ENCODE results near the gene GALE. TPM values are rescaled to one million over a fixed set of nuclear protein-coding genes. Genes with fewer than 3 reads are reported as not detected.
A peak's percentile ranks its signal among the peaks of the same experiment; 100 is the strongest.

GALE gene
- polyA plus RNA-seq, 1 experiment = 19.2 TPM

DNA sequence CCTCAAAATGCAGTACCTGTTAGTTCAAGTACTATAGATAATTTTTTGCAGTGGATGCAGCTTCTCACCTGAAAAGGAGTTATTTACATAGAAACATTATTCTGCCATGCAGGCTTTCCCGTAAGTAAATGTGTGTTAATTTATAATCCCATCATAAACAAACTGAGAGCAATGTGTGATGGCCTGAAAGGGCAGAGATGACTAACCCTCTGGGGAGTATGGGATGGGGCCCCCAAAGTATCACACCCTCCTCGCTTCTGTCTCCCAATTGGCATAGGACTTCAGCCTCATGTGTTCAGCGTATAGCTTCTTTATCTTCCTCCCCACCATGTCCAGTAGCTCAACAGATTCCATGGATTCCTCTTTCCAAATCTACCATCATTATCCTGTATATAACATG is 17.1 kb upstream of the GALE start:
- TF ChIP-seq, protein P1, sequence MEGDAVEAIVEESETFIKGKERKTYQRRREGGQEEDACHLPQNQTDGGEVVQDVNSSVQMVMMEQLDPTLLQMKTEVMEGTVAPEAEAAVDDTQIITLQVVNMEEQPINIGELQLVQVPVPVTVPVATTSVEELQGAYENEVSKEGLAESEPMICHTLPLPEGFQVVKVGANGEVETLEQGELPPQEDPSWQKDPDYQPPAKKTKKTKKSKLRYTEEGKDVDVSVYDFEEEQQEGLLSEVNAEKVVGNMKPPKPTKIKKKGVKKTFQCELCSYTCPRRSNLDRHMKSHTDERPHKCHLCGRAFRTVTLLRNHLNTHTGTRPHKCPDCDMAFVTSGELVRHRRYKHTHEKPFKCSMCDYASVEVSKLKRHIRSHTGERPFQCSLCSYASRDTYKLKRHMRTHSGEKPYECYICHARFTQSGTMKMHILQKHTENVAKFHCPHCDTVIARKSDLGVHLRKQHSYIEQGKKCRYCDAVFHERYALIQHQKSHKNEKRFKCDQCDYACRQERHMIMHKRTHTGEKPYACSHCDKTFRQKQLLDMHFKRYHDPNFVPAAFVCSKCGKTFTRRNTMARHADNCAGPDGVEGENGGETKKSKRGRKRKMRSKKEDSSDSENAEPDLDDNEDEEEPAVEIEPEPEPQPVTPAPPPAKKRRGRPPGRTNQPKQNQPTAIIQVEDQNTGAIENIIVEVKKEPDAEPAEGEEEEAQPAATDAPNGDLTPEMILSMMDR (IDR thresholded peaks at IDR 0.05; ENCODE audit: low read depth, low read length) = no peak
- H3K27me3 ChIP-seq (ENCODE audit: control insufficient read depth, insufficient read depth, low read length) = no peaks in the 10 kb centered on the region
- H3K4me3 ChIP-seq (ENCODE audit: low read depth, low read length) = no peak overlapping the region
- H3K27ac ChIP-seq (ENCODE audit: low read depth, low read length) = no peak overlapping the region
- ChIA-PET CTCF (interaction anchor here (1.0 to 1.5 kb wide), 2 partner anchors 8 to 99 kb away, joined by 3 to 6 read pairs; no protein-coding TSS in a partner anchor), POLR2A (no interaction called here)
- no peak for DNase-seq (ENCODE audit: low read depth, low spot score)
- no peaks in the 10 kb centered on the region for H3K9me3 ChIP-seq (ENCODE audit: control insufficient read depth, insufficient read depth, low read length)

DNA sequence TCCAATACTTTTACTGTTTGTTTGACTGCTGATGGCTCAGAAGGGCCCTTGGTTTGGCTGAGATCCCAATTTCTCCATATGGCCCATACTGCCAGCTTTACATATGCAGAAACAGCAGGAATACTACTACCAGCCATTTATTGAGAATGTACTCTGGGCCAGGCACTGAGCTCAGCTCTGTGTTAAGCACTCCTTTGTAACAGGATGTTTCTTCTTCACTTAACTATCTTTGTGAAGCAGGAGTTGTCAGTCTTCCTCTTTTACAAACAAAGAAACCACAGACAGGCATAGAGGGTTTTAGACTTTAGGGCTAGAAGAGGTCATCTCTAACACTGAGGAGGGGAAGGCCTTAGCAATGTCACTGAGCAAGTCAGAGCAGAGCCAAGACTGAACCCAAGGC is 16.4 kb upstream of the GALE start:
- Histone ChIP-seq H3K9me3 (ENCODE audit: control insufficient read depth, insufficient read depth, low read length) (no peaks in the 10 kb centered on the region), H3K4me3 (ENCODE audit: low read depth, low read length) (no peak overlapping the region), H3K27ac (ENCODE audit: low read depth, low read length) (no peak overlapping the region), H3K27me3 (ENCODE audit: control insufficient read depth, insufficient read depth, low read length) (no peaks in the 10 kb centered on the region)
- TF ChIP-seq, protein P1 (IDR thresholded peaks at IDR 0.05; ENCODE audit: low read depth, low read length) = no peak
- ChIA-PET POLR2A (no interaction called here), CTCF (no interaction called here)
- no peak for DNase-seq (ENCODE audit: low read depth, low spot score)

DNA sequence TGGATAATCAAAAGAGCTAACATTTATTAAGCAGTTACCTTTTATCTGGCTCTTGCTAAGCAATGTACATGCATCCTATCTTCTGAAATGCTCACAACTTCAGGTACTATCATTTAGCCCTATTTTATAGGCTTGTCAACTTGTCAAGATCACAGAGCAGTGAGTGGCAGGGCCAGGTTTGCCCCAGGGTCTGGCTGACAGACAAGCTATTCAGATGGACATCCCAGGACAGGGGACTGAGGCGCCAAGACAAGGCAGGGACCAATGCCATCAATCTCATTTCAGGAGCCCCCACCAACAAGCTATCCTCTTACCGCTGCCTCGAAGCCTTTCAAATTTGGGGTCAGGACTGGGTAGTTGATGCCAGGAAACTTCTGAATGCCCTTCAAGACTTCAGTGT is 15.8 kb upstream of the GALE start:
- Histone ChIP-seq H3K9me3 (ENCODE audit: control insufficient read depth, insufficient read depth, low read length) (no peaks in the 10 kb centered on the region), H3K27ac (ENCODE audit: low read depth, low read length) (no peak overlapping the region), H3K27me3 (ENCODE audit: control insufficient read depth, insufficient read depth, low read length) (no peaks in the 10 kb centered on the region), H3K4me3 (ENCODE audit: low read depth, low read length) (no peak overlapping the region)
- DNase-seq (ENCODE audit: low read depth, low spot score) = no peak
- ChIA-PET CTCF (no interaction called here), POLR2A (no interaction called here)
- TF ChIP-seq, protein P1 (IDR thresholded peaks at IDR 0.05; ENCODE audit: low read depth, low read length) = no peak

DNA sequence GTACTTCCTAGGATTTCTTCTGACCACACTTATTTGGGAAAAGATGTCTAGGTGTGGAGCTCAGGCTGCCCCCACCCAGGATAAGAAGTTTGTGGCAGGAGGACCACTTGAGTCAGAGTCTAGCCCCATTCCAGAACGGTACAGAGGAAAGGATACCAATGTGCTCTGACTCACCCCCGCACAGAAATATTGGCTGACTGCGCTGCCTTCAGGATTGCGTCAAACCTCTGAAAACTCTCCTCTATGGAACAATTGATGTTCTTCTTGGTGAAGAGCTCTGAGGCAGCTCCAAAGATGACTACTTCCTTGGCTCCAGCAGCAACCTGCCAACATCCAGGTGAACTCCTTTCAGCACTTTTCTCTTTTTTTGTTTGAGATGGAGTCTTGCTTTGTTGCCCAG is 13.5 kb upstream of the GALE start:
- POLR2A ChIA-PET = interaction anchor here (1.4 kb wide), 1 partner anchor 11 kb away, joined by 3 read pairs; the partner anchor contains the start of gene HMGCL
- DNase-seq (ENCODE audit: low read depth, low spot score) = no peak
- Histone ChIP-seq H3K4me3 (ENCODE audit: low read depth, low read length) (no peak overlapping the region), H3K27ac (ENCODE audit: low read depth, low read length) (no peak overlapping the region), H3K27me3 (ENCODE audit: control insufficient read depth, insufficient read depth, low read length) (no peaks in the 10 kb centered on the region), H3K9me3 (ENCODE audit: control insufficient read depth, insufficient read depth, low read length) (no peaks in the 10 kb centered on the region)
- TF ChIP-seq, protein P1 (IDR thresholded peaks at IDR 0.05; ENCODE audit: low read depth, low read length) = no peak
- CTCF ChIA-PET = interaction anchor here (0.5 kb wide), 1 partner anchor 8 kb away, joined by 5 read pairs; no protein-coding TSS in a partner anchor

DNA sequence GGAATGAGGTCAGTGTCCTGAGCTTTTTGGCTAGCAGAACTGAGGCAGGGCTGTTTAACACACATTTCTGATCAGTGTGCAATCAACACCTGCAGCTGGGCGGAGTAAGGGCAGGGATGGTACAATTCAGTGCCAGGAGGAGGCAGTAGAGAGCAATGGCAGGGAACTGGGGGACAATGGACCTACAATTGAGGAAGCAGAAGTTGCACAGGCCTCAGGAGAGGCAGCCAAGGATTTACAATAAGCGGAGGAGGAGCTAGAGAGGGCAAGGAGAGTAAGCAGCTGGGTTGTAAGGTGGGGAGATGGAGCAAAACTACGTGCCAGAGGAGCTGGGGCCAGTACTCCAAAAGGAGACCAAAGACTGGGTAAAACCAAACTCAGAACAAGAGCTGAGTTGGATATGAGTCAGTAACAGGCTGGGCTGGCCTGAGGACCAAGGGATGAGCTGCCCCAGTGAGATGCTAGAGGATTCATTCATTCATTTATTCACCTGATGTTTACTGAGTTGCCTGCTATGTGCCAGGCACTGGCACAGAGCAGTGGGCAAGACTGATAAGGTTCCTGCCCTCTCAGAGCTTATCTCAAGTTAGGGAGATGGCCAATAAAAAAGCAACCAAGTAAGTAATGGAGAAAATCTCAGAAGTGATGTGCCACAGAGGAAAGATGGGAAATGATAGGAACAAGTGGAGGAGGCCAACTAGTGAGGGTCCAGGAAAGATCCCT is 10.4 kb upstream of the GALE start:
- POLR2A ChIA-PET = interaction anchor here (0.7 to 0.9 kb wide), 2 partner anchors 9 to 15 kb away, joined by 3 read pairs; partner anchors contain the start of gene HMGCL
- TF ChIP-seq, protein P1 (IDR thresholded peaks at IDR 0.05; ENCODE audit: low read depth, low read length) = peak; percentile 59
- no peak overlapping the region for H3K27ac ChIP-seq (ENCODE audit: low read depth, low read length)
- H3K4me3 ChIP-seq (ENCODE audit: low read depth, low read length) = no peak overlapping the region
- no peaks in the 10 kb centered on the region for H3K9me3 ChIP-seq (ENCODE audit: control insufficient read depth, insufficient read depth, low read length)
- no peak for DNase-seq (ENCODE audit: low read depth, low spot score)
- CTCF ChIA-PET = interaction anchor here (0.7 to 1.7 kb wide), 7 partner anchors 8 to 106 kb away, joined by 3 to 8 read pairs (median 4); no protein-coding TSS in a partner anchor
- no peaks in the 10 kb centered on the region for H3K27me3 ChIP-seq (ENCODE audit: control insufficient read depth, insufficient read depth, low read length)

All from AG04450 (cell line).